GM18858 (cell line): ENCODE data around the gene PRRG3.

Experiments used
- ATAC-seq: cut with Tn5 transposase; IDR thresholded peaks from one replicate; pipeline ENCODE4 v1.9.1; 2021; ENCODE audit not compliant: unreplicated experiment

Gene PRRG3

GRCh38 chrX:151704041-151704663, 8.9 kb downstream of the PRRG3 start:
- no peak for ATAC-seq

GRCh38 chrX:151708821-151709220, 13.6 kb downstream of the PRRG3 start:
- no peak for ATAC-seq

- no peak for ATAC-seq
Measured at GRCh38 chrX:151710457-151710856, 15.2 kb downstream of the PRRG3 start.

- no peak for ATAC-seq
Measured at GRCh38 chrX:151711154-151711553, 15.9 kb downstream of the PRRG3 start.

GRCh38 chrX:151711787-151712186, 16.5 kb downstream of the PRRG3 start:
- ATAC-seq, result no peak

GRCh38 chrX:151712253-151712652, 17.0 kb downstream of the PRRG3 start:
- no peak for ATAC-seq

GRCh38 chrX:151713849-151714248, 18.6 kb downstream of the PRRG3 start:
- no peak for ATAC-seq

GRCh38 chrX:151714362-151714761, 19.1 kb downstream of the PRRG3 start:
- no peak for ATAC-seq

- no peak for ATAC-seq
Measured at GRCh38 chrX:151715752-151716151, 20.5 kb downstream of the PRRG3 start, which contains the start of gene FATE1. TSS of gene FATE1 (plus strand) at chrX:151716035. CDS start at chrX:151716120, 85 bp downstream.

- ATAC-seq, result no peak
Measured at GRCh38 chrX:151722241-151722846, 27.1 kb downstream of the PRRG3 start.

GRCh38 chrX:151723156-151723760, 28.0 kb downstream of the PRRG3 start:
- no peak for ATAC-seq

- no peak for ATAC-seq
Measured at GRCh38 chrX:151724563-151725337, 29.5 kb downstream of the PRRG3 start.

GRCh38 chrX:151725338-151725614, 30.0 kb downstream of the PRRG3 start:
- ATAC-seq, result no peak

- ATAC-seq, result no peak
Measured at GRCh38 chrX:151726751-151727150, 31.5 kb downstream of the PRRG3 start.

- no peak for ATAC-seq
Measured at GRCh38 chrX:151727346-151727745, 32.1 kb downstream of the PRRG3 start.

GRCh38 chrX:151729056-151729725, 33.9 kb downstream of the PRRG3 start:
- ATAC-seq, result no peak

GRCh38 chrX:151734446-151734845, 39.2 kb downstream of the PRRG3 start, which contains the start of gene CNGA2:
TSS of gene CNGA2 (plus strand) at chrX:151734746. CDS start at chrX:151738484, 3,738 bp downstream.
- no peak for ATAC-seq

- no peak for ATAC-seq
Measured at GRCh38 chrX:151735219-151735618, 40.0 kb downstream of the PRRG3 start.

- no peak for ATAC-seq
Measured at GRCh38 chrX:151736685-151737084, 41.4 kb downstream of the PRRG3 start.

GRCh38 chrX:151737494-151737893, 42.2 kb downstream of the PRRG3 start:
- no peak for ATAC-seq

GRCh38 chrX:151738751-151739150, 43.5 kb downstream of the PRRG3 start:
- ATAC-seq, result no peak
